ENCODE results near the gene GGT6.

Gene GGT6

GRCh38 chr17:4559139-4559791 is 1.1 kb downstream of the GGT6 start:
- DNase-seq (ENCODE audit: low read depth in 1 of 2, low spot score in 1 of 2), result no peak
- Histone ChIP-seq H3K4me3 (replicated peaks; ENCODE audit: insufficient read depth, low read length) (no peak overlapping the region), H3K27ac (replicated peaks) (no peak overlapping the region), H3K27me3 (ENCODE audit: insufficient read depth, poor library complexity, severe bottlenecking) (no peaks in the 10 kb centered on the region)
- no peak for TF ChIP-seq SPI1 (IDR thresholded peaks at IDR 0.05; ENCODE audit: borderline replicate concordance, low read depth)
- TF ChIP-seq CTCF (IDR thresholded peaks at IDR 0.05; ENCODE audit: insufficient read depth, low read length), result no peak
- TF ChIP-seq POLR2AphosphoS5 (IDR thresholded peaks at IDR 0.05; ENCODE audit: low read depth), result no peak
- TF ChIP-seq, protein P1, sequence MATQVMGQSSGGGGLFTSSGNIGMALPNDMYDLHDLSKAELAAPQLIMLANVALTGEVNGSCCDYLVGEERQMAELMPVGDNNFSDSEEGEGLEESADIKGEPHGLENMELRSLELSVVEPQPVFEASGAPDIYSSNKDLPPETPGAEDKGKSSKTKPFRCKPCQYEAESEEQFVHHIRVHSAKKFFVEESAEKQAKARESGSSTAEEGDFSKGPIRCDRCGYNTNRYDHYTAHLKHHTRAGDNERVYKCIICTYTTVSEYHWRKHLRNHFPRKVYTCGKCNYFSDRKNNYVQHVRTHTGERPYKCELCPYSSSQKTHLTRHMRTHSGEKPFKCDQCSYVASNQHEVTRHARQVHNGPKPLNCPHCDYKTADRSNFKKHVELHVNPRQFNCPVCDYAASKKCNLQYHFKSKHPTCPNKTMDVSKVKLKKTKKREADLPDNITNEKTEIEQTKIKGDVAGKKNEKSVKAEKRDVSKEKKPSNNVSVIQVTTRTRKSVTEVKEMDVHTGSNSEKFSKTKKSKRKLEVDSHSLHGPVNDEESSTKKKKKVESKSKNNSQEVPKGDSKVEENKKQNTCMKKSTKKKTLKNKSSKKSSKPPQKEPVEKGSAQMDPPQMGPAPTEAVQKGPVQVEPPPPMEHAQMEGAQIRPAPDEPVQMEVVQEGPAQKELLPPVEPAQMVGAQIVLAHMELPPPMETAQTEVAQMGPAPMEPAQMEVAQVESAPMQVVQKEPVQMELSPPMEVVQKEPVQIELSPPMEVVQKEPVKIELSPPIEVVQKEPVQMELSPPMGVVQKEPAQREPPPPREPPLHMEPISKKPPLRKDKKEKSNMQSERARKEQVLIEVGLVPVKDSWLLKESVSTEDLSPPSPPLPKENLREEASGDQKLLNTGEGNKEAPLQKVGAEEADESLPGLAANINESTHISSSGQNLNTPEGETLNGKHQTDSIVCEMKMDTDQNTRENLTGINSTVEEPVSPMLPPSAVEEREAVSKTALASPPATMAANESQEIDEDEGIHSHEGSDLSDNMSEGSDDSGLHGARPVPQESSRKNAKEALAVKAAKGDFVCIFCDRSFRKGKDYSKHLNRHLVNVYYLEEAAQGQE (IDR thresholded peaks at IDR 0.05; ENCODE audit: insufficient replicate concordance, low read depth), result no peak
- TF ChIP-seq GABPA (IDR thresholded peaks at IDR 0.05; ENCODE audit: low read depth), result no peak

GRCh38 chr17:4558347-4558971 is 1.9 kb downstream of the GGT6 start:
- no peak for DNase-seq (ENCODE audit: low read depth in 1 of 2, low spot score in 1 of 2)
- Histone ChIP-seq H3K27ac (replicated peaks) (no peak overlapping the region), H3K27me3 (ENCODE audit: insufficient read depth, poor library complexity, severe bottlenecking) (no peaks in the 10 kb centered on the region), H3K4me3 (replicated peaks; ENCODE audit: insufficient read depth, low read length) (no peak overlapping the region)
- TF ChIP-seq GABPA (IDR thresholded peaks at IDR 0.05; ENCODE audit: low read depth) (no peak), POLR2AphosphoS5 (IDR thresholded peaks at IDR 0.05; ENCODE audit: low read depth) (no peak), CTCF (IDR thresholded peaks at IDR 0.05; ENCODE audit: insufficient read depth, low read length) (no peak), SPI1 (IDR thresholded peaks at IDR 0.05; ENCODE audit: borderline replicate concordance, low read depth) (no peak)
- TF ChIP-seq, protein P1 (IDR thresholded peaks at IDR 0.05; ENCODE audit: insufficient replicate concordance, low read depth), result no peak

- Histone ChIP-seq H3K4me3 (replicated peaks; ENCODE audit: insufficient read depth, low read length) (no peak overlapping the region), H3K27me3 (ENCODE audit: insufficient read depth, poor library complexity, severe bottlenecking) (no peaks in the 10 kb centered on the region), H3K27ac (replicated peaks) (no peak overlapping the region)
- TF ChIP-seq POLR2AphosphoS5 (IDR thresholded peaks at IDR 0.05; ENCODE audit: low read depth) (no peak), CTCF (IDR thresholded peaks at IDR 0.05; ENCODE audit: insufficient read depth, low read length) (no peak), SPI1 (IDR thresholded peaks at IDR 0.05; ENCODE audit: borderline replicate concordance, low read depth) (no peak), GABPA (IDR thresholded peaks at IDR 0.05; ENCODE audit: low read depth) (no peak)
- TF ChIP-seq, protein P1 (IDR thresholded peaks at IDR 0.05; ENCODE audit: insufficient replicate concordance, low read depth), result no peak
- DNase-seq (ENCODE audit: low read depth in 1 of 2, low spot score in 1 of 2), result no peak
Observed at GRCh38 chr17:4557626-4558346, 2.6 kb downstream of the GGT6 start.

Data from HL-60 (cell line).